Astrocyte (in vitro differentiated cells and primary cell): ENCODE measurements around the gene STARD13. TPM values are rescaled to one million over a fixed set of nuclear protein-coding genes. Genes with fewer than 3 reads are reported as not detected.

Experiments used
- DNase-seq: peaks from one replicate; pipeline ENCODE4 v3.0.0-alpha.2; 2010; ENCODE audit warnings: low read depth
- FAIRE-seq: peaks from 2 replicates; lab custom pipeline; 2011; peaks lifted over from hg19 to GRCh38; lab: Jason Lieb, UNC
- H2AFZ ChIP-seq: 2 replicates; pipeline ENCODE4 v1.6.0; 2012; ENCODE audit warnings: low read depth, low read length, inconsistent platforms
- H3K27ac ChIP-seq: 2 replicates; pipeline ENCODE4 v1.5.1; 2011; ENCODE audit warnings: low read depth, low read length, inconsistent platforms
- H3K27me3 ChIP-seq: 2 replicates; pipeline ENCODE4 v1.6.0; 2011; ENCODE audit warnings: low read length, inconsistent platforms; ENCODE audit not compliant: insufficient read depth
- H3K36me3 ChIP-seq: 2 replicates; pipeline ENCODE4 v1.5.1; 2011; ENCODE audit warnings: low read length, inconsistent platforms; ENCODE audit not compliant: insufficient read depth
- H3K4me1 ChIP-seq: 2 replicates; pipeline ENCODE4 v1.5.1; 2011; ENCODE audit warnings: low read length, inconsistent platforms; ENCODE audit not compliant: insufficient read depth
- H3K4me2 ChIP-seq: 2 replicates; pipeline ENCODE4 v1.6.0; 2012; ENCODE audit warnings: low read length, inconsistent platforms
- H3K4me3 ChIP-seq: 2 replicates; pipeline ENCODE4 v1.5.1; 2011; ENCODE audit warnings: low read depth, mild to moderate bottlenecking, low read length, inconsistent platforms; ENCODE audit not compliant: insufficient read depth
- H3K79me2 ChIP-seq: 2 replicates; pipeline ENCODE4 v1.6.0; 2012; ENCODE audit warnings: mild to moderate bottlenecking, low read length, inconsistent platforms; ENCODE audit not compliant: insufficient read depth
- H3K9ac ChIP-seq: 2 replicates; pipeline ENCODE4 v1.6.0; 2012; ENCODE audit warnings: mild to moderate bottlenecking, low read length, inconsistent platforms
- H3K9me3 ChIP-seq: 2 replicates; pipeline ENCODE4 v1.5.1; 2012; ENCODE audit warnings: low read depth, mild to moderate bottlenecking, low read length, inconsistent platforms; ENCODE audit not compliant: insufficient read depth
- H4K20me1 ChIP-seq: 2 replicates; pipeline ENCODE4 v1.6.0; 2012; ENCODE audit warnings: low read length, inconsistent platforms; ENCODE audit not compliant: insufficient read depth
- H3K27ac Mint-ChIP-seq: one replicate; pipeline ENCODE4 v1.8.0; 2021; ENCODE audit warnings: mild to moderate bottlenecking, mixed read lengths; ENCODE audit not compliant: unreplicated experiment
- H3K27me3 Mint-ChIP-seq: one replicate; pipeline ENCODE4 v1.8.0; 2021; ENCODE audit warnings: low read depth, mixed read lengths; ENCODE audit not compliant: unreplicated experiment
- H3K36me3 Mint-ChIP-seq: one replicate; pipeline ENCODE4 v1.8.0; 2021; ENCODE audit warnings: low read depth, mixed read lengths; ENCODE audit not compliant: unreplicated experiment
- H3K4me1 Mint-ChIP-seq: one replicate; pipeline ENCODE4 v1.8.0; 2021; ENCODE audit warnings: low read depth, mixed read lengths; ENCODE audit not compliant: unreplicated experiment
- H3K4me3 Mint-ChIP-seq: one replicate; pipeline ENCODE4 v1.8.0; 2021; ENCODE audit warnings: mild to moderate bottlenecking, moderate library complexity, mixed read lengths; ENCODE audit not compliant: unreplicated experiment
- H3K9me3 Mint-ChIP-seq: one replicate; pipeline ENCODE4 v1.8.0; 2021; ENCODE audit warnings: mild to moderate bottlenecking, mixed read lengths; ENCODE audit not compliant: unreplicated experiment
- EZH2 ChIP-seq: IDR thresholded peaks from 2 replicates; pipeline ENCODE4 v1.6.1; 2012; ENCODE audit warnings: mild to moderate bottlenecking, low read length, inconsistent platforms; ENCODE audit not compliant: insufficient read depth
- total RNA-seq: library from RNA; stranded (reverse); gene quantifications from 2 replicates; pipeline ENCODE4 v1.2.1, GENCODE V29; 2021
- TF ChIP-seq, protein P1 (sequence below): IDR thresholded peaks from 2 replicates; pipeline ENCODE4 v1.5.1; 2011; ENCODE audit warnings: low read depth, mild to moderate bottlenecking, inconsistent platforms, low read length, moderate library complexity; ENCODE audit not compliant: insufficient read depth

The STARD13 gene
- total RNA-seq, 1 donor from 2014 or later, result 30.1 TPM

DNA sequence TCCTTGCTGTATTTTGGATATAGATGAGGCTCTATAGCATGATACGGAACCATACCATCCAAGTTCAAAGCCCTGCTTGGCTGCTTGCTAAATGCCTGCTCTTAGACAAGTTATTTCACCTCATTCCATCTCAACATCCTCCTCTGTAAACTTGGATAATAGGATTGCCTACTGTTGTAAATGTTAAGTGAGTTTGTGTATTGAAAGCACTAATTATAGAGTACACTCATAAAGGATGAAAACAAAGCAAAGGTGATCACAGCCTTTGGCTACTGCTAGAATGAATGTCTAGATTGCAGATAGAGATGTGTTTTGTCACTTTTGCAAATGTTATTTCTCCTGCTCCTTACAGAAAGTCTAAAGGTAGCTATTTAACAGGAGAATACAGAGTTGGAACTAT, 34.3 kb upstream of the STARD13 start:
- Histone ChIP-seq H3K27me3 (no peaks in the 10 kb centered on the region), H3K27ac (no peak overlapping the region), H3K36me3 (no peaks in the 10 kb centered on the region), H4K20me1 (no peaks in the 10 kb centered on the region), H3K9ac (no peak overlapping the region), H3K4me2 (no peak overlapping the region), H3K4me3 (no peak overlapping the region), H3K4me1 (no peaks in the 10 kb centered on the region), H3K79me2 (no peaks in the 10 kb centered on the region), H2AFZ (no peak overlapping the region), H3K9me3 (no peaks in the 10 kb centered on the region)
- Mint-ChIP-seq H3K4me3 (no peak overlapping the region), H3K4me1 (peaks cover 9% of the 10 kb centered on the region), H3K36me3 (no peaks in the 10 kb centered on the region), H3K27me3 (no peaks in the 10 kb centered on the region), H3K27ac (no peak overlapping the region), H3K9me3 (no peaks in the 10 kb centered on the region)
- no peak for DNase-seq
- no peak for FAIRE-seq
- TF ChIP-seq, protein P1, sequence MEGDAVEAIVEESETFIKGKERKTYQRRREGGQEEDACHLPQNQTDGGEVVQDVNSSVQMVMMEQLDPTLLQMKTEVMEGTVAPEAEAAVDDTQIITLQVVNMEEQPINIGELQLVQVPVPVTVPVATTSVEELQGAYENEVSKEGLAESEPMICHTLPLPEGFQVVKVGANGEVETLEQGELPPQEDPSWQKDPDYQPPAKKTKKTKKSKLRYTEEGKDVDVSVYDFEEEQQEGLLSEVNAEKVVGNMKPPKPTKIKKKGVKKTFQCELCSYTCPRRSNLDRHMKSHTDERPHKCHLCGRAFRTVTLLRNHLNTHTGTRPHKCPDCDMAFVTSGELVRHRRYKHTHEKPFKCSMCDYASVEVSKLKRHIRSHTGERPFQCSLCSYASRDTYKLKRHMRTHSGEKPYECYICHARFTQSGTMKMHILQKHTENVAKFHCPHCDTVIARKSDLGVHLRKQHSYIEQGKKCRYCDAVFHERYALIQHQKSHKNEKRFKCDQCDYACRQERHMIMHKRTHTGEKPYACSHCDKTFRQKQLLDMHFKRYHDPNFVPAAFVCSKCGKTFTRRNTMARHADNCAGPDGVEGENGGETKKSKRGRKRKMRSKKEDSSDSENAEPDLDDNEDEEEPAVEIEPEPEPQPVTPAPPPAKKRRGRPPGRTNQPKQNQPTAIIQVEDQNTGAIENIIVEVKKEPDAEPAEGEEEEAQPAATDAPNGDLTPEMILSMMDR, result no peak
- TF ChIP-seq EZH2, result no peak

DNA sequence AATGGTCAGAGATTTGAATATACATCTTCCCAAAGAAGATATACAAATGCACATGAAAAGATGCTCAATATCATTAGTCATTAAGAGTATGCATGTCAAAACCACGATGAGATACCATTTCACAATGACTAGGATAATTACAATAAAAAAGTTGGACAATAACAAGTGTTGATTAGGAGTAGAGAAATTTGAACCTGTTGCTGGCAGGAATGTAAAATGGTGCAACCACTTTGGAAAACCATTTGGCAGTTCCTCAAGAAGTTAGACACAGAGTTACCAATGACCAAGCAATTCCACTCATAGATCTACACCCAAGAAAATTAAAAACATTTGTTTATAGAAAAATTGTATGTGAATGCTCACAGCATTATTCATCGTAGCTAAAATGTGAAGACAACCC, 33.2 kb upstream of the STARD13 start:
- H4K20me1 ChIP-seq, result no peaks in the 10 kb centered on the region
- H3K4me3 ChIP-seq, result no peak overlapping the region
- H3K4me1 ChIP-seq, result no peaks in the 10 kb centered on the region
- no peak overlapping the region for H2AFZ ChIP-seq
- H3K9ac ChIP-seq, result no peak overlapping the region
- H3K27me3 Mint-ChIP-seq, result no peaks in the 10 kb centered on the region
- H3K4me2 ChIP-seq, result no peak overlapping the region
- no peaks in the 10 kb centered on the region for H3K36me3 ChIP-seq
- no peak overlapping the region for H3K27ac ChIP-seq
- DNase-seq, result no peak
- no peaks in the 10 kb centered on the region for H3K9me3 Mint-ChIP-seq
- H3K4me3 Mint-ChIP-seq, result no peak overlapping the region
- no peak for FAIRE-seq
- no peak overlapping the region for H3K27ac Mint-ChIP-seq
- H3K4me1 Mint-ChIP-seq, result peaks cover 9% of the 10 kb centered on the region
- TF ChIP-seq, protein P1, result no peak
- no peak for TF ChIP-seq EZH2
- H3K79me2 ChIP-seq, result no peaks in the 10 kb centered on the region
- no peaks in the 10 kb centered on the region for H3K27me3 ChIP-seq
- no peaks in the 10 kb centered on the region for H3K9me3 ChIP-seq
- no peaks in the 10 kb centered on the region for H3K36me3 Mint-ChIP-seq

DNA sequence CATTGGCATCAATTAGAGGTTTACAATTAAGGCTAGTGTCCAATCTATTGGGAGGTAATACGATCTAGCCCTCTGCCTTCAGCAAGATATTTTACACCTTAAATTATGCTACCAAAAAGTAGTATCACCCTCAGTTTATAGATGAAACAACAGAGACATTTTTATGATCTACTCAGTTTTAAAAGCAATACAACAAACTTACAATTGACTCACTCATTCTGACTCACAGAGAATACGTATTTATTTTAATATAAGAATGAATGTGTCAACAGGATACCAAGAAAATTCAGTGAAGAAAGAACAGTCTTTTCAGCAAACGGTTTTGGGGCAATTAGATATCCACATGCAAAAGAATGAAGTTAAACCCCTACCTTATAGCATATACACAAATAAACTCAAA, 32.5 kb upstream of the STARD13 start:
- Histone ChIP-seq H3K27ac (no peak overlapping the region), H3K36me3 (no peaks in the 10 kb centered on the region), H3K4me2 (no peak overlapping the region), H3K79me2 (no peaks in the 10 kb centered on the region), H4K20me1 (no peaks in the 10 kb centered on the region), H3K4me3 (no peak overlapping the region), H2AFZ (no peak overlapping the region), H3K9me3 (no peaks in the 10 kb centered on the region), H3K27me3 (no peaks in the 10 kb centered on the region), H3K4me1 (no peaks in the 10 kb centered on the region), H3K9ac (no peak overlapping the region)
- Mint-ChIP-seq H3K27me3 (no peaks in the 10 kb centered on the region), H3K4me3 (no peak overlapping the region), H3K36me3 (no peaks in the 10 kb centered on the region), H3K27ac (no peak overlapping the region), H3K9me3 (no peaks in the 10 kb centered on the region), H3K4me1 (peaks cover 9% of the 10 kb centered on the region)
- DNase-seq, result no peak
- no peak for TF ChIP-seq EZH2
- TF ChIP-seq, protein P1, result no peak
- FAIRE-seq, result no peak
